NCI-H2171 treated with DMSO at 0.1 percent for 48 hours (cell line): ENCODE results near the gene CHAC2.
"Not testable (repeated sequence)": the region's sequence is repeated elsewhere in the genome, so short reads cannot be mapped to it uniquely, and the experiment has no call there.

Experiments used
- DNase-seq: peaks from one replicate; lab custom pipeline; 2025; lab: John Stamatoyannopoulos, UW

CHAC2 gene

GRCh38 chr2:53778536-53779162 is 11.0 kb downstream of the CHAC2 start:
- DNase-seq, result no peak

DNA sequence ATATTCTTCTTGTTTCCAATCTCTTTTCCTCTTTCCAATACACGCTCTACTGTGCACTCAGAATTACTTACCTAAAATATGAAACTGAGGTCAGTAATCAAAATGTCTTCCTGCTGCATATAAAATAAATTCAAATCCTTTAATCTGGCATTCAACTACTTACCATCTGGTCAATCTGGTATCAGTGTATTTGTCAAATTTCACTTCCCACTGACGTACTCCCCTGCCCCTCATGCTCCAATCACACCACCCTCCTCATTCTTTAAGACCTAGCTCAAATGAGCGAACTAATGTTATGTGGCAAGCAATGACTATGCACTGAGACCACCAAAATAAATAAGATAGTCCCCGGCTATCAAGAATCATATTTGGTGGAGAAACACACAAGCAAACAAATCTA is 12.5 kb downstream of the CHAC2 start:
- DNase-seq, result no peak

DNA sequence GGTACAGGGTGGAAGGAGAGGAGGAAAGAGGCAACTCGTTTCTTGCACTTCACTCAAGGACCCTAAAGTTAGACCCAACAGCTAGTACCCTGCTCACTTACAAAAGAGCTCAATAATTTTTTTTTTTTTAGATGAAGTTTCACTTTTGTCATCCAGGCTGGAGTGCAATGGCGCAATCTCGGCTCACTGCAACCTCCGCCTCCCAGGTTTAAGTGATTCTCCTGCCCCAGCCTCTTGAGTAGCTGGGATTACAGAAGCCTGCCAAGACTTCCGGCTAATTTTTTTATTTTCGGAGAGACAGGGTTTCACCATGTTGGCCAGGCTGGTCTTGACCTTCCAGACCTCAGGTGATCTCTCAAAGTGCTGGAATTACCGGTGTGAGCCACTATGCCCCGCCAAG is 15.1 kb downstream of the CHAC2 start:
- no peak for DNase-seq

DNA sequence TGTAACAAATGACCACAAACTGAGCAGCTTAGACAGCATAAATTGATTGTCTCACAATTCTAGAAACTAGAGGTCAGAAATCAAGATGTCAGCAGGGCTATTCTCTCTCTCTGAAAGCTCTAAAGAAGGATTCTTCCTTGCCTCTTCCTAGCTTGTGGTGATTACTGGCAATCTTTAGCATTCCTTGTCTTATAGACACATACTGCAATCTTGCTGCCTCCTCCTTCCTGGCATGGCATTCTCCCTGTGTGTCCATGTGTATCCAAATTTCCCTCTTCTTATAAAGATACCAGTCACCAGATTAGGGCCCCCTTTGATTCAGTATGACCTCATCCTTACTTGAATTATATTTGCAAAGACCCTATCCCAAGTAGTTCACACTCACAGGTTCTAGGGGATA is 16.8 kb downstream of the CHAC2 start:
- DNase-seq, result no peak

GRCh38 chr2:53785366-53785765 is 17.8 kb downstream of the CHAC2 start:
- no peak for DNase-seq

- DNase-seq, result peak; percentile 57
Measured at GRCh38 chr2:53786352-53786704, 18.7 kb downstream of the CHAC2 start.

GRCh38 chr2:53786705-53787613 is 19.4 kb downstream of the CHAC2 start, which contains the start of the genes ASB3 and ERLEC1:
Gene ASB3, minus strand, starts transcription at chr2:53786953. Its CDS starts 21,381 bp downstream, at chr2:53765572.
Gene ERLEC1, plus strand, starts transcription at chr2:53787044. Its CDS starts 167 bp downstream, at chr2:53787211.
- peak; percentile 92 for DNase-seq

DNA sequence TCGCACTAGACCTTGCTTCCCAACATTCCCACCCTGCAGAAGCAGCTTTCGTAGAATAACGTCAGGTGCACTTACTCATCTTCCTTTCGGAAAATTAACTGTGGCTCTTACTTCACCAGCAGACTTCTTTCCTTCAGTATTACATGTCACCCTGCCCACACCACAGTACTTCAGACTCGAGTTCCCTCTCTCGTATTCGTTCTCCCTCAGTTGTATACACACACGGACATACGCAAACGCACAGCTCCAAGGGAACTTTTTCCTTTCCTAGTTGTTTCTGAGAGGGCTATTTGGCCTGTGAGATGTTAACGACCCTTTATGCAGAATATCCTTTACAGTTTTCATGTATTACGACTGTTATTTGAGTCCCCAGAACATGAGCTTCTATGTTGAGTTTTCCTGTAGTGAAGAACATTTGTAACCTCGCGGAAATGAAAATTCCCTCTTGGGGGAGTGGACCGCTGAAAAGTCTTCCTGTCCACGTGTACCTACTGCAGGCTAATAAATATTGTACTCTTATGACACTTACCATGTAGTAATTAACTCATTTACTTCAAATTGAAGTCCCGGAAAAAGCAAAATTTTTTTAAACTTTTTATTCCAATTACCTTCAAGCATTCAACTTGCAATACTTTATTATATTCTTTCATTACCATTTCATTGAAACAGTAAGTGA is 20.1 kb downstream of the CHAC2 start:
- DNase-seq, result no peak

DNA sequence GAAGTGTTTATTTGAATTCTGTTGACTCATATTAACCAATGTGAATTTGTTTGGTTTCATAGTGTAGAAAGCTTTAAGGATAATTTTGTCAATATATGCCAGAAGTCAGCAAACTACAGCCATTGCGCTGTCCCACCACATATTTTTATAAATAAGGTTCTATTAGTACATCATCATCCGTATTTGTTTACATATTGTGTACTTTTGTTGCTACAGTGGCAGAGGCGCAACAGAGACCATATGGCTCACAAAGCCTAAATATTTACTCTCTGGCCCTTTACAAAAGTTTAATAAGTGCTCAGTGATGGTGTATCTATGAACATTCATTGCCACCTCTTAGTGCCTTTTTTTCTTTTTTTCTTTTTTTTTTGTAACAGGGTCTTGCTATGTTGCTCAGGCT is 25.7 kb downstream of the CHAC2 start:
- DNase-seq, result no peak

- DNase-seq, result no peak
Measured at GRCh38 chr2:53793821-53794220, 26.2 kb downstream of the CHAC2 start.

- no peak for DNase-seq
Measured at GRCh38 chr2:53801547-53801946, 33.9 kb downstream of the CHAC2 start.

DNA sequence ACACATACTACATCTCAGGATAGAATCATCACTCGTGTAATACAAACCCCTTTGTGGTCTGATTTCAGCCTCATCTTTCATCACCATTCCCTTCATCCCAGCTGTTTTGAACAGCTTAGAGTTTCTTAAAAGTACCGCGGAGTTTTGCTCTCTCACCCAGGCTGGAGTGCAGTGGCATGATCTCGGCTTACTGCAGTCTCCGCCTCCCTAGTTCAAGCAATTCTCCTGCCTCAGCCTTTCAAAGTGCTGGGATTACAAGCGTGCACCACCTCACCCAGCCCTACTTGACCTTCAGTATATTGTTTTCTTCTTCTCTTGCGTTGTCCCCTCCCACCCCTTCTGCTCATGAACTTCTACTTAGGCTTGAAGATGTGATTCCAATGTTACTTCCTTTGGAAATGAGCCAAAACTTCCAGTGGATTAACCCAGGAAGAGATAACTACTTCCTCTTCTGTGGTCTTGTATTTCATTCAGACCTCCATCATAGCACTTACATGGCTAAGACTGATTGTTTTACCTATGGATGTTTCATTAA is 35.1 kb downstream of the CHAC2 start:
- peak; percentile 37 for DNase-seq

GRCh38 chr2:53811601-53812000 is 44.0 kb downstream of the CHAC2 start:
- DNase-seq, result no peak

- no peak for DNase-seq
Measured at GRCh38 chr2:53813151-53813550, 45.5 kb downstream of the CHAC2 start.

DNA sequence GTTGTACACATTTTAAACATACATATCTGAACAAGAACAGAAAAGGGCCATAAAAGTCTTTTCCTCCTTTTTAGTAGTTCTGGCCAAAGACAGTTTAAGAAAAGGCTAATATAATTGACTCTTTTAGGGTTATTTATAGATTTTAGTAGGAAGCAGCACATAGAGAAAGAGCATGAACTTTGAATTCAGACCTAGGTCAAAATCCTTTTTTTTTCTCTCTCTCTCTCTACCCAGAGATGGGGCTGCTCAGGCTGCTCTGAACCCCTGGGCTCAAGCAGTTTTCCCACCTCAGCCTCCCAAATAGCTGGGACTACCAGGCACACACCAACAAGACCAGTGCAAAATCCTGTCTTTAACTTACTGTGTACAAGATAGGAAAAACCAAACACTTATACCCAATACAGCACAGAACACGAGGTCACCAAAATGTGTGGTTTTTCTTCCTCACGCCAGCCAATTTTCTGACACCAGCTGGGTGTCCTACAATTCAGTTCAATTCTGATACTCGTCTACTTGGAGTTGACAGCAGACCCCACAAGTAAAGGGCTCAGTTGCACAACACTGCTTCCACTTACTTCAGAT is 51.3 kb downstream of the CHAC2 start:
- DNase-seq, result no peak

DNA sequence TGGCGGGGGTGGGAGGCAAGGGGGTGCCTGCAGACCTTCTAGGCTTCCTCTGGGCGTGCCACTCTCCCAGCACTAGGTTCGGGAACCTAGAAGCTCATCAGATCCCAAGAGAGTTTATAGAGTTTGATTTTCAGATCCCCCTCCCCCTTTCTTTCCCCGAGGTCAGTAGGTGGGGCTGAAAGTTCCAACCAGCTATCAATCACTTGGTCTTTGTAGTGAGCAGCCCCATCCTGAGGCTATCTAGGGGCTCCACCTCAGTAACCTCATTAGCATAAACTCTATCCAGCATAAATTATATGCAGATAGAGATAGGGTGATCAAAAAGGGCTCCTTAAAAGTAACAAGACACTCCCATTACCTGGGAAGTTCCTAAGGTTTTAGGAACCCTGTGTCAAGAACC is 52.0 kb downstream of the CHAC2 start:
- DNase-seq, result no peak

- DNase-seq, result no peak
Measured at GRCh38 chr2:53820048-53820447, 52.4 kb downstream of the CHAC2 start.

GRCh38 chr2:53820711-53821110 is 53.1 kb downstream of the CHAC2 start:
- no peak for DNase-seq

GRCh38 chr2:53821810-53822209 is 54.2 kb downstream of the CHAC2 start:
- DNase-seq, result no peak

GRCh38 chr2:53823639-53824038 is 56.0 kb downstream of the CHAC2 start:
- DNase-seq, result not testable (repeated sequence)
